ENCODE results near the gene IL15.
"Not testable (repeated sequence)": the region's sequence is repeated elsewhere in the genome, so short reads cannot be mapped to it uniquely, and the experiment has no call there.

The IL15 gene

DNA sequence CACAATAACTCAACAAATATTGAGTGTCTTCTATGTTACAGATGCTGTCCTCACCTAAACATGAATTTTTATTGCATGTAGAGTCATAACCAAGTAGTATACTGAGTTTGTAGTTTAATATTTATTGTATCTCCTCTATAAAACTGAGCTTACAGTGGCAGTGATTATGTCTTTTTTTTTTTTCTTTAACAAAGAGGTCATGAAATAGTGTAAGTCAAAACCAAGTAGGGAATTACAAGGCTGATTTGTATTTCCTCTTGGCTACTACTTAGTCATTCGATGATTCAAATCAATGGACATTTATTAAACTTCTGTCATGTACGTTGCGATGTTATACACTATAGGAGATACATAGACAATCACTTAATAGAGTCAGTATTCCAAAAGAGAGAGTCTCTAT is 48.4 kb downstream of the IL15 start:
- Histone ChIP-seq H3K27ac (ENCODE audit: low read length) (no peak overlapping the region), H3K9me3 (ENCODE audit: insufficient read depth, low read depth, low read length) (no peaks in the 10 kb centered on the region)

DNA sequence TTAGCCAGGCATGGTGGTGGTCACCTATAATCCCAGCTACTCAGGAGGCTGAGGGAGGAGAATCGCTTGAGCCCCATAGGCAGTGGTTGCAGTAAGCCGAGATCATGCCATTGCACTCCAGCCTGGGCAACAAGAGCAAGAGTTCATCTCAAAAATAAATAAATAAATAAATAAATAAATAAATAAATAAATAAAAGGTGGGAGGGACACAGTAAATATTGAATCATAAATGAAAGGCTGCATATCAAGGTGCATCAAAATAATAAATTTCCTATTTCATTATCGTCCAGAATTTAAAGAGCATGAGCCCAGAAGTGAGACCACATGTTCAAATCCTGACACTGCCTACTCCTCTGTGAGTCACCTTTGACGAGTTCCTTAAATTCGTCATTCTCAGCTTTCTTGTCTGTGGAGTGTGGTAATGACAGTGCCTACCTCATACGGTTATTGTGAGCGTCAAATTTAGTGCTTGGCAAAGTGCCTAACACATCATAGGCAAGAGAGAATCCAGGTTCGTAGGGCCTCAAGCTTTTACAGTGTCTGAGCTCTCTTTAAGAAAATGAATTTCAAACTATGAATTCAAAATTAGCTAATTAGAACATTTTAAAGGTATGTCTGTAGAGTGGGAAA is 49.9 kb downstream of the IL15 start:
- Histone ChIP-seq H3K36me3 (ENCODE audit: insufficient read depth, low read depth, low read length) (no peaks in the 10 kb centered on the region), H3K27me3 (ENCODE audit: insufficient read depth, low read length) (no peaks in the 10 kb centered on the region), H3K27ac (ENCODE audit: low read length) (no peak overlapping the region), H3K4me1 (ENCODE audit: insufficient read depth, low read length) (no peaks in the 10 kb centered on the region), H3K4me3 (ENCODE audit: low read length) (no peak overlapping the region), H3K9me3 (ENCODE audit: insufficient read depth, low read depth, low read length) (no peaks in the 10 kb centered on the region), H3K9ac (ENCODE audit: low read depth, low read length) (no peak overlapping the region)

More for the DNA sequence above, 48.4 kb downstream of the IL15 start:
- no peaks in the 10 kb centered on the region for H3K4me1 ChIP-seq (ENCODE audit: insufficient read depth, low read length)
- no peaks in the 10 kb centered on the region for H3K27me3 ChIP-seq (ENCODE audit: insufficient read depth, low read length)
- H3K36me3 ChIP-seq (ENCODE audit: insufficient read depth, low read depth, low read length) = no peaks in the 10 kb centered on the region
- no peak overlapping the region for H3K9ac ChIP-seq (ENCODE audit: low read depth, low read length)
- no peak overlapping the region for H3K4me3 ChIP-seq (ENCODE audit: low read length)

DNA sequence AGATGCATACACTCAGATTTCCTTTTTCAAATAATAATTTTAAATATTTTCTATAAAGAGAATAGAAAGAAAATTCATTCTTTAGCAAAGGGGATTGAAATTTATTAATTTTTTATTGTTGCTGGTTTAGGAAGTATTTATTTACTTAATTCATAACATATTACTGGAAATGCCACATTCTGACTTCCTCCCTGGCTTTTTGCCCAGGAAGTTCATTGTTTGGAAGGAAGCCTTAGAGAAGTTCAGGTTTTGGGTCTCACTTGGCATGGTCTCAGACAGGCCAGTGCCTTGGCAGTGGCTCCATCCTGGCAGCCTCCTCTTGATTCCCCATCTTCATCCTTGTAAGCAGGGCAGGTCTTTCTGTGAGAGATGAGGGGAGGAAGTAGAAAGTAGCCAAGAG is 50.5 kb downstream of the IL15 start:
- Histone ChIP-seq H3K9me3 (ENCODE audit: insufficient read depth, low read depth, low read length) (no peaks in the 10 kb centered on the region), H3K27ac (ENCODE audit: low read length) (no peak overlapping the region), H3K27me3 (ENCODE audit: insufficient read depth, low read length) (no peaks in the 10 kb centered on the region)

DNA sequence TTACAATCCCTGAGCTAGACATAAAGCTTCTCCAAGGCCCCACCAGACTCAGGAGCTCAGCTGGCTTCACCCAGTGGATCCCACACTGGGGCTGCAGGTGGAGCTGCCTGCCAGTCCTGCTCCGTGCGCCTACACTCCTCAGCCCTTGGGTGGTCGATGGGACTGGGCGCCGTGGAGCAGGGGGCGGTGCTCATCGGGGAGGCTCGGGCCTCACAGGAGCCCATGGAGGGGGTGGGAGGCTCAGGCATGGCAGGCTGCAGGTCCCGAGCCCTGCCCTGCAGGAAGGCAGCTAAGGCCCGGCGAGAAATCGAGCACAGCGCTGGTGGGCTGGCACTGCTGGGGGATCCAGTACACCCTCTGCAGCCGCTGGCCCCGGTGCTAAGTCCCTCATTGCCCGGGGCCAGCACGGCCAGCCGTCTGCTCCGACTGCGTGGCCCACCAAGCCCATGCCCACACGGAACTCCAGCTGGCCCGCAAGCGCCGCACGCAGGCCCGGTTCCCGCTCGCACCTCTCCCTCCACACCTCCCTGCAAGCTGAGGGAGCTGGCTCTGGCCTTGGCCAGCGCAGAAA is 53.4 kb downstream of the IL15 start:
- not testable (repeated sequence) for H3K9ac ChIP-seq (ENCODE audit: low read depth, low read length); H3K9me3 ChIP-seq (ENCODE audit: insufficient read depth, low read depth, low read length); H3K27me3 ChIP-seq (ENCODE audit: insufficient read depth, low read length); H3K4me1 ChIP-seq (ENCODE audit: insufficient read depth, low read length); H3K27ac ChIP-seq (ENCODE audit: low read length); H3K4me3 ChIP-seq (ENCODE audit: low read length); H3K36me3 ChIP-seq (ENCODE audit: insufficient read depth, low read depth, low read length)

More for the DNA sequence above, 50.5 kb downstream of the IL15 start:
- Histone ChIP-seq H3K4me3 (ENCODE audit: low read length) (no peak overlapping the region), H3K9ac (ENCODE audit: low read depth, low read length) (no peak overlapping the region), H3K4me1 (ENCODE audit: insufficient read depth, low read length) (no peaks in the 10 kb centered on the region), H3K36me3 (ENCODE audit: insufficient read depth, low read depth, low read length) (no peaks in the 10 kb centered on the region)

DNA sequence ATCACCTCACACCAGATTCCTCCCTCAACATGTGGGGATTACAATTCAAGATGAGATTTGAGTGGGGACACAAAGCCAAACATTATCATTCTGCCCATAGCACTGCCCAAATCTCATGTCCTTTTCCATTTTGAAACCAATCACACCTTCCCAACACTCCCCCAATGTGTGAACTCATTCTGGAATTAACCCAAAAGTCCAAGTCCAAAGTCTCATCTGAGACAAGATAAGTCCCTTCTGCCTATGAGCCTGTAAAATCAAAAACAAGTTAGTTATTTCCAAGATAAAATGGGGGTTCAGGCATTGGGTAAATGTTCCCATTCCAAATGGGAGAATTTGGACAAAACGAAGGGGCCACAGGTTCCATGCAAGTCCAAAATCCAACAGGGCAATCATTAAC is 54.9 kb downstream of the IL15 start:
- H3K27me3 ChIP-seq (ENCODE audit: insufficient read depth, low read length); H3K4me1 ChIP-seq (ENCODE audit: insufficient read depth, low read length); H3K27ac ChIP-seq (ENCODE audit: low read length); H3K9me3 ChIP-seq (ENCODE audit: insufficient read depth, low read depth, low read length); H3K4me3 ChIP-seq (ENCODE audit: low read length); H3K36me3 ChIP-seq (ENCODE audit: insufficient read depth, low read depth, low read length); H3K9ac ChIP-seq (ENCODE audit: low read depth, low read length): not testable (repeated sequence)

DNA sequence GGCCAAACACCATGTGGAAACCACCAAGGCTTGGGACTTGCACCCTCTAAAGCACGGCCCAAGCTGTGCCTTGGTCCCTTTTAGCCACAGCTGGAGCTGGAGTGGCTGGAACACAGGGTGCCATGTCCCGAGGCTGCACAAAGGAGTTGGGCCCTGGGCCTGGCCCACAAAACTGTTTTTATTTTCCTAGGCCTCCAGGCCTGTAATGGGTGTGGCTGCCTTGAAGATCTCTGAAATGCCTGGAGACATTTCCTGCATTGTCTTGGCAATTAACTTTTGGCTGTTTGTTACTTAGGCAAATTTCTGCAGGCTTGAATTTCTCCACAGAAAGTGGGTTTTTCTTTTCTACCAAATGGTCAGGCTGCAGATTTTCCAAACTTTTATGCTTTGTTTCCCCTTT is 55.7 kb downstream of the IL15 start:
- H3K4me1 ChIP-seq (ENCODE audit: insufficient read depth, low read length) = no peaks in the 10 kb centered on the region
- no peak overlapping the region for H3K4me3 ChIP-seq (ENCODE audit: low read length)
- no peaks in the 10 kb centered on the region for H3K27me3 ChIP-seq (ENCODE audit: insufficient read depth, low read length)
- no peaks in the 10 kb centered on the region for H3K36me3 ChIP-seq (ENCODE audit: insufficient read depth, low read depth, low read length)
- no peak overlapping the region for H3K27ac ChIP-seq (ENCODE audit: low read length)
- no peak overlapping the region for H3K9ac ChIP-seq (ENCODE audit: low read depth, low read length)
- no peaks in the 10 kb centered on the region for H3K9me3 ChIP-seq (ENCODE audit: insufficient read depth, low read depth, low read length)

DNA sequence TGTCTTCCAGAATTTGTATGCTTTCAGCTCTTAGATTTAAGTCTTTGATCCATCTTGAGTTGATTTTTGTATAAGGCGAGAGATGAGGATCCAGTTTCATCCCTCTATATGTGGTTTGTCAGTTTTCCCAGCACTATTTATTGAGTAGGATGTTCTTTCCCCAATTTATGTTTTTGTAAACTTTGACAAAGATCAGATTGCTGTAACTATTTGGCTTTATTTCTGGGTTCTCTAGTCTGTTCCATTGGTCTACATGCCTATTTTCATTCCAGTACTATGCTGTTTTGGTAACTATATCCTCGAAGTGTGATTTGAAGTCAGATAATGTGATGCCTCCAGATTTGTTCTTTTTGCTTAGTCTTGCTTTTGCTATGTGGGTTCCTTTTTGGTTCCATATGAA is 60.7 kb downstream of the IL15 start:
- Histone ChIP-seq H3K4me3 (ENCODE audit: low read length) (no peak overlapping the region), H3K36me3 (ENCODE audit: insufficient read depth, low read depth, low read length) (no peaks in the 10 kb centered on the region), H3K9me3 (ENCODE audit: insufficient read depth, low read depth, low read length) (no peaks in the 10 kb centered on the region), H3K27me3 (ENCODE audit: insufficient read depth, low read length) (no peaks in the 10 kb centered on the region), H3K4me1 (ENCODE audit: insufficient read depth, low read length) (no peaks in the 10 kb centered on the region), H3K9ac (ENCODE audit: low read depth, low read length) (no peak overlapping the region), H3K27ac (ENCODE audit: low read length) (no peak overlapping the region)

DNA sequence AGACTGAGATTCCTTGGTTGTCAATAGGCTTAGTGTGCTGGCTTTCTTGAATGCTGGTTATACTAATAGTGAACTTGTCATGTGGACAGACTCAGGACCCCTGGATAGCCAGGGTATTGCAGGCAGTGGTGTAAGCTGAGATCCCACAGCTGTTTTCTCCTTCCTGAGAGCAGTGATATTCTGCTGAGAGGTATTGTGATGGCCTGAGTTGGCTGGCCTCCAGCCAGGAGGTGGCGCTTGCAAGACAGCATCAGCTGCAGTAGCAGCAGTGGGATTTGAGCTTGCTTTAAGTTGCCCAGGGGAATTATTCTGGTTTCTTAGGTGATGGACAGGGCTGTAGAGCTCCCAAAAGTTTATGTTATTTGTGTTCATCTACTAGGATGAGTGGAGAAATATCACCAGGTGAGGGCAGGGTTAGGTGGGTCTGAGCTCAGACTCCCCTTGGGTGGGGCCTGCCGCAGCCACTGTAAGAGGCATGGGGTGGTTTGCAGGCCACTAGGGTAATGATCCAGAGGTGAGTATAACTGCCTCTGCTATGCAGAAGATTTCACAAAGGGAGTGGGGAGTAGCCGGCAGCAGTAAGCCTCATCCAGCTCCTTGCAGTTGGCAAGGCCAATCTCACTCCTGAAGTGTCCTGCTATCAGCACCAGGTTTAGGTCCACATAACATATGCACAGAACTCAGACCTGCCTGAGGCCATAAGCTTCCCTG is 66.2 kb downstream of the IL15 start:
- H3K9me3 ChIP-seq (ENCODE audit: insufficient read depth, low read depth, low read length) = no peaks in the 10 kb centered on the region
- H3K9ac ChIP-seq (ENCODE audit: low read depth, low read length) = no peak overlapping the region
- no peaks in the 10 kb centered on the region for H3K36me3 ChIP-seq (ENCODE audit: insufficient read depth, low read depth, low read length)
- no peak overlapping the region for H3K4me3 ChIP-seq (ENCODE audit: low read length)
- H3K27me3 ChIP-seq (ENCODE audit: insufficient read depth, low read length) = no peaks in the 10 kb centered on the region
- H3K4me1 ChIP-seq (ENCODE audit: insufficient read depth, low read length) = no peaks in the 10 kb centered on the region
- H3K27ac ChIP-seq (ENCODE audit: low read length) = no peak overlapping the region

DNA sequence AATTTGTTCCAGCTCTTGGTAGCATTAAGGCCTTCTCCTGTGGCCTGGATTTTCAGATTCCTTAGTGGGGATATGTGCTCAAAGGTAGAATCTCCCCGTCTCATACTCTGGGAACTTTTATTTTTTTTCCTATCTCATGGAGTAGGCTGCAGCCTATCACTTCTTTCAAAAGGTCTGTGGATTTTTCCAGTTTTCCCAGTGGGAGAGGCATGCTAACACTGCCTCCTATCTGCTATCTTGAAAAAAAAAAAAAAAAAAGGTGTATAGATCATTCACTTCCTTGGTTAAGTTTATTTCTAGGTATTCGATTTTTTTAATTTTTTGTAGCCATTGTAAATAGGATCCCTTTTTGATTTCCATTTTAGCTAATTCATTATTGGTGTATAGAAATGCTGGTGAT is 67.1 kb downstream of the IL15 start:
- Histone ChIP-seq H3K4me3 (ENCODE audit: low read length) (no peak overlapping the region), H3K9ac (ENCODE audit: low read depth, low read length) (no peak overlapping the region), H3K4me1 (ENCODE audit: insufficient read depth, low read length) (no peaks in the 10 kb centered on the region), H3K27ac (ENCODE audit: low read length) (no peak overlapping the region), H3K9me3 (ENCODE audit: insufficient read depth, low read depth, low read length) (no peaks in the 10 kb centered on the region), H3K36me3 (ENCODE audit: insufficient read depth, low read depth, low read length) (no peaks in the 10 kb centered on the region), H3K27me3 (ENCODE audit: insufficient read depth, low read length) (no peaks in the 10 kb centered on the region)

DNA sequence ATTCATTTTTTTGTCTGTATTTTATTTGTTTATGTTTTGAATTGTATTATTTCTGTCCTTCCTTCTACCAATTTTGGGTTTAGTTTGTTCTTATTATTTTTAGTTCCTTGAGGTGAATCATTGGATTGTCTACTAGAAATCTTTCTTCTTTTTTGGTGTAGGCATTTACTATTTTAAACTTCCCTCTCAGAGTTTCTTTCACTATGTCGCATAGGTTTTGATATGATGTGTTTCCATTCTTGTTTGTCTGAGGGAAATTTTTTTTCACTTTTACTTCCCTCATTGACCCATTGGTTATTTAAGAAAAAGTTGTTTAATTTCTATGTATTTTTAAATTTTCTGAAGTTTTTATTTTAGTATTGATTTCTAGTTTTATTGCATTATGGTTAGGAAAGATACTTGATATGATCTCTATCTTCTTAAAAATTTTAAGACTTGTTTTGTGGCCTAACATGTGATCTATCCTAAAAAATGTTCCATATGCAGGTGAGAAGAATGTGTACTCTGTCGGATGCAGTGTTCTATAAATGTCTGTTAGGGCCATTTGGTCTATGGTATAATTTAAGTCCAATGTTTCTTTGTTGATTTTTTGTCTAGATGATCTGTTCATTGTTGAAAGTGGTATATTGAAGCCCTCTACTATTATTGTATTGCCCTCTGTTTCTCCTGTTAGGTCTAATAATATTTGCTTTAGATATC is 68.8 kb downstream of the IL15 start:
- no peak overlapping the region for H3K27ac ChIP-seq (ENCODE audit: low read length)
- H3K9ac ChIP-seq (ENCODE audit: low read depth, low read length) = no peak overlapping the region
- no peaks in the 10 kb centered on the region for H3K9me3 ChIP-seq (ENCODE audit: insufficient read depth, low read depth, low read length)
- no peak overlapping the region for H3K4me3 ChIP-seq (ENCODE audit: low read length)
- H3K27me3 ChIP-seq (ENCODE audit: insufficient read depth, low read length) = no peaks in the 10 kb centered on the region
- no peaks in the 10 kb centered on the region for H3K36me3 ChIP-seq (ENCODE audit: insufficient read depth, low read depth, low read length)
- no peaks in the 10 kb centered on the region for H3K4me1 ChIP-seq (ENCODE audit: insufficient read depth, low read length)

DNA sequence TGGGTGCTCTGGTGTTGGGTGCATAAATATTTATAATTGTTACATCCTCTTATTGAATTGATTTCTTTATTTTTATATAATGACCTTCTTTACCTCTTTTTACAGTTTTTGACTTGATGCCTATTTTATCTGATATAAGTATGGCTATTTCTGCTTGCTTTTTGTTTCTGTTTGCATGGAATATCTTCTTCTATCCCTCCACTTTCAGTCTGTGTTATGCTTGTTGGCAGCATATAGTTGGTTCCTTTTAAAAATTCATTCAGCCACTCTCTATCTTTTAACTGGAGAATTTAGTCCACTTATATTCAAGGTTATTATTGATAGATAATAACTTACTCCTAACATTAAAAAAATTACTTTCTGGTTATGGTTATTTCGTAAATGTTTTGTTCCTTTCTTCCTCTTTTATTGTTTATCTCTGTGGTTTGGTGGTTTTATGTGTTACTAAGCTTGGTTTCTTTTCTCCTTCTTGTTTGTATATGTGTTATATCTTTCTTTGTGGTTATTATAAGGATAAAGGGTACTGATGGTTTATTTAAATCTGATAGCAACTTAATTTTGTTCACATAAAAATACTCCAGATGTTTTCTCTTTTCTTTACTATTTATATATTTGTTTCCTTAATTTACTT is 69.5 kb downstream of the IL15 start:
- H3K27ac ChIP-seq (ENCODE audit: low read length) = no peak overlapping the region
- H3K27me3 ChIP-seq (ENCODE audit: insufficient read depth, low read length) = no peaks in the 10 kb centered on the region
- H3K9ac ChIP-seq (ENCODE audit: low read depth, low read length) = no peak overlapping the region
- no peaks in the 10 kb centered on the region for H3K9me3 ChIP-seq (ENCODE audit: insufficient read depth, low read depth, low read length)
- no peaks in the 10 kb centered on the region for H3K4me1 ChIP-seq (ENCODE audit: insufficient read depth, low read length)
- H3K36me3 ChIP-seq (ENCODE audit: insufficient read depth, low read depth, low read length) = no peaks in the 10 kb centered on the region
- H3K4me3 ChIP-seq (ENCODE audit: low read length) = no peak overlapping the region

Data from iPS-20b (cell line).